Smooth muscle cell (in vitro differentiated cells): ENCODE data around the gene GNG14. TPM values are rescaled to one million over a fixed set of nuclear protein-coding genes. Genes with fewer than 3 reads are reported as not detected.
A peak's percentile ranks its signal among the peaks of the same experiment; 100 is the strongest.

ENCODE experiments used
- DNase-seq: peaks from one replicate; lab custom pipeline; 2025; ENCODE audit not compliant: unreplicated experiment; lab: John Stamatoyannopoulos, UW
- H2AFZ ChIP-seq: fragments of 200-600 bp; sonication (generic); 2 replicates; pipeline ENCODE4 v1.6.0; 2016; ENCODE audit warnings: antibody characterized with exemption, low read depth, mild to moderate bottlenecking
- H3F3A ChIP-seq: fragments of 200-600 bp; sonication (generic); 2 replicates; pipeline ENCODE4 v1.6.0; 2017; ENCODE audit warnings: antibody characterized with exemption, low read depth
- H3K27ac ChIP-seq: fragments of 200-600 bp; sonication (generic); 2 replicates; pipeline ENCODE4 v1.5.1; 2016; ENCODE audit warnings: low read depth, mild to moderate bottlenecking
- H3K27me3 ChIP-seq: fragments of 200-600 bp; sonication (generic); 2 replicates; pipeline ENCODE4 v1.6.1; 2016; ENCODE audit warnings: low read depth, mild to moderate bottlenecking
- H3K36me3 ChIP-seq: fragments of 200-600 bp; sonication (generic); 2 replicates; pipeline ENCODE4 v1.5.1; 2016; ENCODE audit warnings: low read depth
- H3K4me1 ChIP-seq: fragments of 200-600 bp; sonication (generic); 2 replicates; pipeline ENCODE4 v1.5.1; 2016; ENCODE audit warnings: low read depth
- H3K4me2 ChIP-seq: fragments of 200-600 bp; sonication (generic); 2 replicates; pipeline ENCODE4 v1.6.0; 2016; ENCODE audit warnings: mild to moderate bottlenecking
- H3K4me3 ChIP-seq: fragments of 200-600 bp; sonication (generic); 2 replicates; pipeline ENCODE4 v1.5.1; 2016; ENCODE audit warnings: mild to moderate bottlenecking
- H3K79me2 ChIP-seq: fragments of 200-600 bp; sonication (generic); 2 replicates; pipeline ENCODE4 v1.6.0; 2016; ENCODE audit warnings: low read depth, mild to moderate bottlenecking
- H3K9ac ChIP-seq: fragments of 200-600 bp; sonication (generic); 2 replicates; pipeline ENCODE4 v1.6.0; 2016; ENCODE audit warnings: low read depth
- H3K9me3 ChIP-seq: fragments of 200-600 bp; sonication (generic); replicated peaks from 2 replicates; pipeline ENCODE4 v1.5.1; 2016; ENCODE audit warnings: low read depth
- H4K20me1 ChIP-seq: fragments of 200-600 bp; sonication (generic); 2 replicates; pipeline ENCODE4 v1.6.0; 2016; ENCODE audit warnings: low read depth
- CTCF ChIP-seq: fragments of 200-600 bp; sonication (generic); IDR thresholded peaks from 2 replicates; pipeline ENCODE4 v1.5.1; 2017; ENCODE audit warnings: borderline replicate concordance, mild to moderate bottlenecking, antibody characterized with exemption; ENCODE audit not compliant: insufficient read depth, poor library complexity, severe bottlenecking
- WGBS: methylation state at CpG from one replicate; pipeline ENCODE4 v1.1.7; 2016; ENCODE audit warnings: low lambda C conversion rate; 5-methylcytosine and 5-hydroxymethylcytosine counted together
- polyA plus RNA-seq: library from polyadenylated mRNA; unstranded; fragments of >200 nt; fragmentation: Nextera tagmentation; extraction: Ambion mirVana; gene quantifications from 2 replicates; pipeline ENCODE4 v1.2.1, GENCODE V29; 2016
- total RNA-seq: library from RNA; depleted of rRNA; stranded (reverse); fragments of >200 nt; gene quantifications from 2 replicates; pipeline ENCODE4 v1.2.3, GENCODE V29; 2014

The GNG14 gene
- total and polyA plus RNA-seq, 2 experiments from 2014 or later = not detected

DNA sequence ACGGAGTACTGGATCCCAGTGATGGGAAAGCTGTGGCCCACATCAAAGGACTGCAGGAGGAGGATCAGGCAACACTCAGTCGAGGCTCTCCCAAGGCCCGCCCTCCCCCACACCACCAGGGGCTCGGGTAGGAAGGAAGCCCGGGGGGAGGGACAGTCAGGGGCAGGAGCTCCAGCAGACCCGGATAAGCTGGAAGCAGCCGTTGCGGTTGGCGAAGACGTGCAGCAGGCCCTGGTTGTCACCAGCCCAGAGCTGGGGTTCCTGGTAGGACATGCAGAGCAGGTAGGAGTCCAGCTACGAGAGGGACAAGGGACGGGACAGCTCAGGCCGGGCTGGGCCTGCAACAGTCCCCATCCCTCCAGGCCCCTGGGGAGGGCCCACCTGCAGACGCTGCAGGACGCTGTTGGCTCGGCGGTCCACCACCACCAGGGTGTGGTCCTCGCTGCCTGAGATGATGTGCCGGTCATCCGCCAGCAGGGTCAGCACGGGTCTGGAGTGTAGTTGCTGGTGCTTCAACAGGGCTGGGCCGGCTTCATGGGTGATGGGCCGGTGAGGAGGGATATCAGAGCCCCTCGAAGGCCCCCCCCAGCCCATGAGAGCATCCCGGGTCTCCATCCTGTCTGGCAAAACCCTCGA is 1.9 kb downstream of the GNG14 start:
- Histone ChIP-seq H3K4me1 (no peaks in the 10 kb centered on the region), H3K4me3 (no peak overlapping the region), H3K9ac (no peak overlapping the region), H3F3A (no peaks in the 10 kb centered on the region), H3K27ac (no peak overlapping the region), H3K27me3 (no peaks in the 10 kb centered on the region), H3K79me2 (no peaks in the 10 kb centered on the region), H4K20me1 (no peaks in the 10 kb centered on the region), H3K4me2 (no peak overlapping the region), H3K36me3 (no peaks in the 10 kb centered on the region), H2AFZ (no peak overlapping the region), H3K9me3 (no peaks in the 10 kb centered on the region)
- TF ChIP-seq CTCF = no peak
- DNase-seq = no peak
- 94% methylated on average over 22 of the region's 26 CpGs for WGBS

DNA sequence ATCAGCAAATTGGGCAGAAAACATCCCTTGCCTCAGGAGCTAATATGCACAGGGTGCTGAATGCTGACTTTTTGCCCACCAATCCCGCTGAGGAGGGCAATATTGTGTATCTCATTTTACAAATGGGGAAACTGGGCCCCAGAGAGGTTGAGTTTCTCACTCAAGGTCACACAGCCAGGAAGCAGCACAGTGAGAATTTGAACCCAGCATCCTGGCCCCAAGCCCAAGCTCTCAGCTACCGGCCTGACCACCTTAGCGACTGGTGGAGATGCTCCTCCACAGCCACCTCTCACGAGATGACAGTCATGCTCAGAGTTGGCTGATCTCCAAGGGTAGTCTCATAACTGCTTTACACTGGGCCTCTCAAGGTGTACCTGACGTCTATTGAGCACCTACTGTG is 5.2 kb downstream of the GNG14 start:
- Histone ChIP-seq H3K79me2 (no peaks in the 10 kb centered on the region), H3K36me3 (no peaks in the 10 kb centered on the region), H3F3A (peaks cover under 1% of the 10 kb centered on the region), H4K20me1 (no peaks in the 10 kb centered on the region), H3K4me3 (no peak overlapping the region), H3K27me3 (no peaks in the 10 kb centered on the region), H3K9ac (no peak overlapping the region), H3K27ac (no peak overlapping the region), H3K9me3 (no peaks in the 10 kb centered on the region), H3K4me1 (peaks cover 6% of the 10 kb centered on the region), H3K4me2 (no peak overlapping the region), H2AFZ (no peak overlapping the region)
- no peak for TF ChIP-seq CTCF
- DNase-seq = no peak
- 98% methylated on average over 5 of the region's 5 CpGs for WGBS

DNA sequence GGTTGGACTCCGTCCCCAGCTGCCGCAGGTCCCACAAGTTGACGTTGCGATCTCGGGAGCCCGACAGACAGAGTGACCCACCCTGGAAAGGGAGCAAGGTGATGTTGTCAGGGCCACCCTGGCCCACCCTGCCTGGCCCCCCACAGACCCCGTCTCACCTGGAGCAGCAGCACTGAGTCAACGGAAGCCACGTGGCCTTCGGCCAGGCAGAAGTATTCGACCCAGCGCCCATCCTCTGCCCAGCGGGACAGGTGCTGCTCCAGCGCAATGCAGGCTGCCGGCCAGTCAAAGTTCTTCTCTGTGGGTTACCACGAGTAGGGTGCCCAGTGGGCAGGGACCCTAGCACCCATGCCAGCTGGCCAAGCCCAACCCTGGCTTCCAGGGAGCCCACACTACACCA is 6.8 kb downstream of the GNG14 start:
- Histone ChIP-seq H4K20me1 (no peaks in the 10 kb centered on the region), H3F3A (peaks cover 6% of the 10 kb centered on the region), H3K27me3 (no peaks in the 10 kb centered on the region), H3K4me3 (no peak overlapping the region), H3K79me2 (no peaks in the 10 kb centered on the region), H2AFZ (no peak overlapping the region), H3K36me3 (no peaks in the 10 kb centered on the region), H3K4me2 (no peak overlapping the region), H3K4me1 (peaks cover 6% of the 10 kb centered on the region), H3K9me3 (no peaks in the 10 kb centered on the region), H3K27ac (no peak overlapping the region), H3K9ac (no peak overlapping the region)
- DNase-seq = no peak
- 96% methylated on average over 16 of the region's 16 CpGs for WGBS
- TF ChIP-seq CTCF = no peak

- H4K20me1 ChIP-seq = no peaks in the 10 kb centered on the region
- no peak overlapping the region for H3K4me3 ChIP-seq
- WGBS = 76% methylated on average over 2 of the region's 2 CpGs
- peak overlapping the region; percentile 95 for H3K4me2 ChIP-seq
- TF ChIP-seq CTCF = no peak
- no peaks in the 10 kb centered on the region for H3K79me2 ChIP-seq
- H3K9ac ChIP-seq = peak overlapping the region; percentile 92
- no peak for DNase-seq
- no peaks in the 10 kb centered on the region for H3K27me3 ChIP-seq
- no peak overlapping the region for H2AFZ ChIP-seq
- H3K36me3 ChIP-seq = no peaks in the 10 kb centered on the region
- no peak overlapping the region for H3K27ac ChIP-seq
- H3K4me1 ChIP-seq = peaks cover 6% of the 10 kb centered on the region
- peaks cover 6% of the 10 kb centered on the region for H3F3A ChIP-seq
- no peaks in the 10 kb centered on the region for H3K9me3 ChIP-seq
Measured at GRCh38 chr19:12695096-12695495, 7.3 kb downstream of the GNG14 start.
